Measurements from ENCODE around the gene DNAJC21. TPM values are rescaled to one million over a fixed set of nuclear protein-coding genes. Genes with fewer than 3 reads are reported as not detected.

The DNAJC21 gene
- total and polyA plus RNA-seq, 2 experiments from 2014 or later, result 35.7 to 37.4 TPM

- DNase-seq (ENCODE audit: low spot score) (no peak), ATAC-seq (no peak)
- H3K27ac Mint-ChIP-seq, result no peak overlapping the region
- peaks cover 13% of the 10 kb centered on the region; the same call in 1 of the 2 replicates for H3K4me1 ChIP-seq (ENCODE audit: insufficient read depth)
- H3K4me3 Mint-ChIP-seq, result no peak overlapping the region
- H4K20me1 ChIP-seq (replicated peaks; ENCODE audit: insufficient read depth), result no peaks in the 10 kb centered on the region
- no peak for TF ChIP-seq POLR2AphosphoS5 (IDR thresholded peaks at IDR 0.05; ENCODE audit: low read depth)
- TF ChIP-seq EZH2phosphoT487 (IDR thresholded peaks at IDR 0.05; ENCODE audit: unreplicated experiment), result no peak
- TF ChIP-seq ZNF462 (CRISPR knock-in tag; IDR thresholded peaks at IDR 0.05), result no peak
- TF ChIP-seq STAT1 (IDR thresholded peaks at IDR 0.05; ENCODE audit: unreplicated experiment), result no peak
- no peak for TF ChIP-seq EZH2 (IDR thresholded peaks at IDR 0.05; ENCODE audit: low read depth, unreplicated experiment)
- no peak for TF ChIP-seq ZNF331 (CRISPR knock-in tag; IDR thresholded peaks at IDR 0.05; ENCODE audit: low read depth)
- TF ChIP-seq JUNB (IDR thresholded peaks at IDR 0.05; ENCODE audit: unreplicated experiment), result no peak
- TF ChIP-seq CREB1 (CRISPR knock-in tag; IDR thresholded peaks at IDR 0.05; ENCODE audit: low read depth), result no peak
- TF ChIP-seq CTCF (conservative IDR thresholded peaks at IDR 0.05; ENCODE audit: low read depth in 2 of 2), result no peak
- TF ChIP-seq REST (IDR thresholded peaks at IDR 0.05; ENCODE audit: unreplicated experiment), result no peak
- TF ChIP-seq ETS1 (IDR thresholded peaks at IDR 0.05), result no peak
- TF ChIP-seq NANOG (IDR thresholded peaks at IDR 0.05; ENCODE audit: borderline replicate concordance), result no peak
- no peak for TF ChIP-seq ZNF114 (CRISPR knock-in tag; IDR thresholded peaks at IDR 0.05)
- H3K79me2 ChIP-seq (replicated peaks; ENCODE audit: insufficient read depth), result no peaks in the 10 kb centered on the region
- no peaks in the 10 kb centered on the region for H3K27me3 ChIP-seq (ENCODE audit: insufficient read depth)
- no peak overlapping the region for H3K4me2 ChIP-seq
- H3K9me2 ChIP-seq (ENCODE audit: insufficient read depth), result no peaks in the 10 kb centered on the region
- no peak overlapping the region; the same call in 1 of the 2 replicates for H3K27ac ChIP-seq (ENCODE audit: low read depth)
- peaks cover 11% of the 10 kb centered on the region; the same call in 1 of the 2 replicates for H3K36me3 ChIP-seq (ENCODE audit: insufficient read depth)
- 0 out of 2 replicates have a peak, but pooled peaks cover 2% of the 10 kb centered on the region for H3F3A ChIP-seq (replicated peaks; ENCODE audit: low read depth)
- H3K4me1 Mint-ChIP-seq, result peaks cover 17% of the 10 kb centered on the region; the same call in 2 of the 3 replicates
- H3K4me3 ChIP-seq, result no peak overlapping the region
- no peaks in the 10 kb centered on the region for H3K9me3 Mint-ChIP-seq
- H3K27me3 Mint-ChIP-seq (ENCODE audit: insufficient read depth, low read depth, poor library complexity), result peaks cover 3% of the 10 kb centered on the region
- H2AFZ ChIP-seq, result no peak overlapping the region
- peaks cover 20% of the 10 kb centered on the region for H3K36me3 Mint-ChIP-seq (ENCODE audit: low read depth)
Measured at GRCh38 chr5:34900652-34901051, 28.7 kb upstream of the DNAJC21 start.

Measured in GM23338 (cell line).